ENCODE results near the gene SLC17A7. TPM values are rescaled to one million over a fixed set of nuclear protein-coding genes. Genes with fewer than 3 reads are reported as not detected.

SLC17A7 gene
- total RNA-seq, 6 experiments from 2014 or later, result 0.05 to 0.17 (median 0.09) TPM; not detected in 1

- peak overlapping the region; percentile 48 for H3K27ac Mint-ChIP-seq
- no peak for DNase-seq
Observed at GRCh38 chr19:49472936-49473335, 31.6 kb upstream of the SLC17A7 start.

GRCh38 chr19:49470615-49470978 lies 29.3 kb upstream of the SLC17A7 start:
- H3K27ac Mint-ChIP-seq, result no peak overlapping the region
- H3K4me1 Mint-ChIP-seq (ENCODE audit: low read depth), result peaks cover 20% of the 10 kb centered on the region
- no peaks in the 10 kb centered on the region for H3K36me3 Mint-ChIP-seq (ENCODE audit: low read depth)
- H3K27me3 Mint-ChIP-seq (ENCODE audit: insufficient read depth), result no peaks in the 10 kb centered on the region
- no peak for TF ChIP-seq CTCF (IDR thresholded peaks at IDR 0.05)
- H3K4me3 Mint-ChIP-seq, result no peak overlapping the region
- no peak for DNase-seq
- no peaks in the 10 kb centered on the region for H3K9me3 Mint-ChIP-seq

More at GRCh38 chr19:49472936-49473335, 31.6 kb upstream of the SLC17A7 start:
- Mint-ChIP-seq H3K27me3 (ENCODE audit: insufficient read depth) (no peaks in the 10 kb centered on the region), H3K9me3 (no peaks in the 10 kb centered on the region), H3K36me3 (ENCODE audit: low read depth) (no peaks in the 10 kb centered on the region), H3K4me3 (peak overlapping the region; percentile 89), H3K4me1 (ENCODE audit: low read depth) (peaks cover 29% of the 10 kb centered on the region)
- no peak for TF ChIP-seq CTCF (IDR thresholded peaks at IDR 0.05)

- DNase-seq, result no peak
- peak; percentile 31; the same call in 1 of the 2 replicates for TF ChIP-seq CTCF (IDR thresholded peaks at IDR 0.05)
- no peaks in the 10 kb centered on the region for H3K36me3 Mint-ChIP-seq (ENCODE audit: low read depth)
- H3K4me3 Mint-ChIP-seq, result no peak overlapping the region
- no peaks in the 10 kb centered on the region for H3K9me3 Mint-ChIP-seq
- H3K27ac Mint-ChIP-seq, result no peak overlapping the region
- no peaks in the 10 kb centered on the region for H3K27me3 Mint-ChIP-seq (ENCODE audit: insufficient read depth)
- H3K4me1 Mint-ChIP-seq (ENCODE audit: low read depth), result peaks cover 14% of the 10 kb centered on the region
Observed at GRCh38 chr19:49469828-49470614, 28.7 kb upstream of the SLC17A7 start.

GRCh38 chr19:49468746-49469447 lies 27.6 kb upstream of the SLC17A7 start:
- no peak for TF ChIP-seq CTCF (IDR thresholded peaks at IDR 0.05)
- Mint-ChIP-seq H3K36me3 (ENCODE audit: low read depth) (no peaks in the 10 kb centered on the region), H3K4me3 (no peak overlapping the region), H3K9me3 (no peaks in the 10 kb centered on the region), H3K27ac (no peak overlapping the region), H3K4me1 (ENCODE audit: low read depth) (peaks cover 9% of the 10 kb centered on the region), H3K27me3 (ENCODE audit: insufficient read depth) (no peaks in the 10 kb centered on the region)
- no peak for DNase-seq

GRCh38 chr19:49468199-49468598 lies 26.9 kb upstream of the SLC17A7 start:
- TF ChIP-seq CTCF (IDR thresholded peaks at IDR 0.05), result no peak
- Mint-ChIP-seq H3K9me3 (no peaks in the 10 kb centered on the region), H3K4me3 (no peak overlapping the region), H3K27me3 (ENCODE audit: insufficient read depth) (no peaks in the 10 kb centered on the region), H3K36me3 (ENCODE audit: low read depth) (no peaks in the 10 kb centered on the region), H3K27ac (no peak overlapping the region), H3K4me1 (ENCODE audit: low read depth) (peaks cover 7% of the 10 kb centered on the region)
- DNase-seq, result no peak
